ENCODE results near the gene ANKRD11. TPM values are rescaled to one million over a fixed set of nuclear protein-coding genes. Genes with fewer than 3 reads are reported as not detected.
A peak's percentile ranks its signal among the peaks of the same experiment; 100 is the strongest.
"Not testable (repeated sequence)": the region's sequence is repeated elsewhere in the genome, so short reads cannot be mapped to it uniquely, and the experiment has no call there.

Gene ANKRD11
- total RNA-seq, 1 donor from 2014 or later = 178 TPM

DNA sequence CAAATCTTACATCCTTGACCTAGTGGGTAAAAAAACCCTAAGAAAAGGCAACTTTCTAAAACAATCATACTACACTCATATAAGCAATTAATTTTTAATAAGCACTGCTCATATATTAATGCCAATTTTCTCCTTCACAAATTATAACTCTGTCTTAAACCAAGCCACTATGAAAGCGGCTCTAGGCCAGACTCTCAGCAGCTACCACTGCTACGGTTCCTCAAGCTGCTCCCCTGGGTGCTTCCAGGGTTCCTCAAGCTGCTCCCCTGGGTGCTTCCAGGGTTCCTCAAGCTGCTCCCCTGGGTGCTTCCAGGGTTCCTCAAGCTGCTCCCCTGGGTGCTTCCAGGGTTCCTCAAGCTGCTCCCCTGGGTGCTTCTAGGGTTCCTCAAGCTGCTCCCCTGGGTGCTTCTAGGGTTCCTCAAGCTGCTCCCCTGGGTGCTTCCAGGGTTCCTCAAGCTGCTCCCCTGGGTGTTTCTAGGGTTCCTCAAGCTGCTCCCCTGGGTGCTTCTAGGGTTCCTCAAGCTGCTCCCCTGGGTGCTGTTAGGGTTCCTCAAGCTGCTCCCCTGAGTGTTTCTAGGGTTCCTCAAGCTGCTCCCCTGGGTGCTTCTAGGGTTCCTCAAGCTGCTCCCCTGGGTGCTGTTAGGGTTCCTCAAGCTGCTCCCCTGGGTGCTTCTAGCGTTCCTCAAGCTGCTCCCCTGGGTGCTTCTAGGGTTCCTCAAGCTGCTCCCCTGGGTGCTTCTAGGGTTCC lies 35.8 kb downstream of the ANKRD11 start:
- DNase-seq (ENCODE audit: extremely low read depth, low read depth, low spot score) = not testable (repeated sequence)

DNA sequence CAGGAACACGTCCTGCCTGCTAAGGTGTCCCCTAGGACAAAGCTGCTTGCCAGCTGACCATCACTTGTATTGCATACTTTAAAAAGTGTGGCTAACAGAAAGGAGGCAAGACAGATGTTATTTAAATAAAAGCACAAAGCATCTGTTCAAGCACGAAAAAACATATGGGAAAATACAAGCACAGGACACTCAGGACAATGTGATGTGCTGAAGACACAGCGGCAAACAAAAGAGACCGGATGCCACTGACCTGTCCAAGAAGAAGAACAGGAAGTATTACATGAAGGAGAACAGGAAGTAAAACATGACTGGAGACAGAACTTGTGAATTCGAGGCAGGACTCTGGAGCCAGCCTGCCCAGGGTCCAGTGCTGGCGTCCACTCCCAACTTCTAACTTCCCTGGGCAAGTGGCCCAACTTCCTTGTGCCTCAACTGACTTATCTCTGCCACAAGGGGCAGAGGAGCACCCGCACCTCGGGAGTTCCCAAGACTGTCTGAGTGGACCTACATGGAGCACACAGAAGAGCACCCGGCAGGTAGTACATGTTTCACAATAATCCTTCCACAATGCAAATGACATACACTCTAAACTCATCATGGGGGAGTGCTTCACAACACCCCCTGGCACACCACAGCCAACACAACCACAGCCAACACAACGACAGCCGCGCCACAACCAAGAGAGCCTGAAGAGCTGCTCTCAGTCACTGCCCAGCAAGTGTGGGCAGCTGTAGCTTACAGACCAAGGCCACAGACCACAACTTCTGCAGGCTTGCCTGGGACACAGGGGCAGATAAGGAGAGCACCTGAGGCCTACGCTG lies 36.6 kb downstream of the ANKRD11 start:
- DNase-seq (ENCODE audit: extremely low read depth, low read depth, low spot score) = peak; percentile 18

DNA sequence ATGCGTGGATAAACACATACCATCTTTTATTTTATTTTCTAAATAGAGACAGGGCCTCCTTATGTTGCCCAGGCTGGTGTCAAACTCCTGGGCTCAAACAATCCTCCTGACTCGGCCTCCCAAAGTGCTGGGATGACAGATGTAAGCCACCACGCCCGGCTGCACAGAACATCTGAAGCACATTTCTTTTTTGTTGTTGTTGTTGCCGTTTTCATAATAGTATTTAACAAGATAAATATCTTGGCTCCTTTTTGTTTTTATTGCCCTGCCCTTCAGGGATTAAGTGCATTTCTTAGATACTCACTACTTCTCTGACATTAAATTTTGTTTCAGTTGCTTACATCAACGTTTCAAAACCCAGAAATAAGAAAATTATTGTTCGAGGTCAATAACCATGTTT lies 37.4 kb downstream of the ANKRD11 start:
- no peak for DNase-seq (ENCODE audit: extremely low read depth, low read depth, low spot score)

DNA sequence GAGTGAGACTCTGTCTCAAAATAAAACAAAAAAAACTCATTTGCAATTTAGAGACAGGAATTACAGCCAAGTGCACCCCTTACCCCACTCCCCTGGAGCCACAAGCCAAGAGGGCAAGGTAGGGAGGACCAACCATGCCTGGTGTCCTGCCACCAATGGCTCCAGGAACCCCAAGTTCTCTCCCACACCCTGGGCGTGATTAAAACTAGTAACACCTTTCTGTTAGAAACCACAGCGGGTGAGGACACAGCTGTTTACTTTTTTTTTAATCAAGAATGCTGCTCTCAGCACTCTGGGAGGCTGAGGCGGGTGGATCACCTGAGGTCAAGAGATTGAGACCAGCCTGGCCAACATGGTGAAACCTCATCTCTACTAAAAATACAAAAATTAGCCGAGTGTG lies 38.1 kb downstream of the ANKRD11 start:
- no peak for DNase-seq (ENCODE audit: extremely low read depth, low read depth, low spot score)

DNA sequence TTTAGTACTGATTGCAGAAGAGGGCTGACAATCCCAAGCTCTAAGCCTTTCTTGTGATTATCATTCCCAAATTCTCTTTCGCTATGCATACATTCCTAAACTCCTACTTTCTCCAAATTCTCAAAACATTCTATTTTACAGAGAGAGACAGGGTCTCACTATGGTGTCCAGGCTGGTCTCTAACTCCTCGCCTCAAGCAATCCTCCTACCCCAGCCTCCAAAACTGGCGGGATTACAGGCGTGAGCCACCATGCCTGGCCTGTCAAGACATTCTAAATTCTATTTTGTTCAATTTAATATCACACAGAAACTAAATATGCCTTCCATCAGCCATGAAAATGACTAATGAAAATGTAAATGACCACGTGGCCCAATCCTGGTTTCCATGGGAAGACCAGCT lies 39.8 kb downstream of the ANKRD11 start:
- no peak for DNase-seq (ENCODE audit: extremely low read depth, low read depth, low spot score)

DNA sequence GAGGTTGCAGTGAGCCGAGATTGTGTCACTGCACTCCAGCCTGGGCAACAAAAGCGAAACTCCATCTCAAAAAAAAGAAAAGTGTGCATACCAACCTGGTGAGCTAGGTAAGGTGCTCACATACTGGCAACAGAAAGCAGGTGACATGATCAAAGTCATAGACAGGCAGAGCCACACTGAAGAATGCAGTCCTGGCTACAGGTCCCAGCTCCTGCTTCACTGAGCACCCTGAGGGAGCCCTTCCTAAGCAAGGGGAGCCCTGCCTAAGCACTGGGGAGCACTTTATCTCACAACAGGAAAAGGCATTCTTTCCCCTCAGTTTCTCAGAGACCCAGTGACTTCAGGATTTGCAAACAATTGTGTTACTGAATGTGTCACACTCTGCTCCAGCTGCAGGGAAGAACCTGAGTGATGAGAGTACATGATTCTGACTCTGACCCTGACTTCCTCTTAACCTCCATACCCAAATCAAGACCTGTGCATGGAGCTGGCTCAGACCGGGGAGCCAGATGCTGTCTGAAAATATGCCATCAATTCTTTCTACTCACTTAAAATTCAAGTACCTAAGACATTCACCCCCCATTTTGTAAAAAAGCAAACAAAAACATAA lies 40.5 kb downstream of the ANKRD11 start:
- no peak for DNase-seq (ENCODE audit: extremely low read depth, low read depth, low spot score)

DNA sequence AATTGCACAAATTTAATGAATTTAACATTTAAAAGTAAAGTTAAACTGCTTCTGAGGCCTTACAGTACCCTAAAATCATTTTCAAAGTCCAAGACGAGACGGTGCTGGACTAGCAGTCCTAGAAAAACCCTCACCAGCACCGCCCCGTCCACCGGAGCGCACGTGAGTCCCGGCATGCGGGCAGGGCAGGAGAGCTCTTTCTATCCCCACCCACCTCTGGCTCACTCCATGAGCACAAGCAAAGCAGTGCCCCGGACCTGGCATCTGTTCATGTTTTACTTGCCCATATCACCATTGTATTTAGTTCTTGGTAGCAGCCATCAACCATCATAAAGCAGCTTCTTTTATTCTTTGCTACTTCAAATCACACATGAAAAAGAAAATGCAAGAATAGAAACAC lies 41.7 kb downstream of the ANKRD11 start:
- DNase-seq (ENCODE audit: extremely low read depth, low read depth, low spot score) = no peak

DNA sequence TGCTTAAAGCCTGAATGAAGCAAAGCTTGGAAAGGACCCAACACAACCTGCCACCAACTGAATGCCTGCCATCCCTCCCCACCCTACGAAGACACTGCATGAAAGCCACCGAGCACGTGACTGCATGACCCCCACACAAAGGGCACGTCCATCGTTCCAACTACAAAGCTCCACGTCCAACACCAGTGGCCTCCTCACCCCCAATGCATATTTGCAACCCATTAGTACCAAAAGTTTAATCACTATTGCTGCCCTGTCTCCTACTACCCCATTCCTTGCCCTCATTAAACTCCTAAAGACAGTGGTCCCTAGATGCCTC lies 43.4 kb downstream of the ANKRD11 start:
- no peak for DNase-seq (ENCODE audit: extremely low read depth, low read depth, low spot score)

DNA sequence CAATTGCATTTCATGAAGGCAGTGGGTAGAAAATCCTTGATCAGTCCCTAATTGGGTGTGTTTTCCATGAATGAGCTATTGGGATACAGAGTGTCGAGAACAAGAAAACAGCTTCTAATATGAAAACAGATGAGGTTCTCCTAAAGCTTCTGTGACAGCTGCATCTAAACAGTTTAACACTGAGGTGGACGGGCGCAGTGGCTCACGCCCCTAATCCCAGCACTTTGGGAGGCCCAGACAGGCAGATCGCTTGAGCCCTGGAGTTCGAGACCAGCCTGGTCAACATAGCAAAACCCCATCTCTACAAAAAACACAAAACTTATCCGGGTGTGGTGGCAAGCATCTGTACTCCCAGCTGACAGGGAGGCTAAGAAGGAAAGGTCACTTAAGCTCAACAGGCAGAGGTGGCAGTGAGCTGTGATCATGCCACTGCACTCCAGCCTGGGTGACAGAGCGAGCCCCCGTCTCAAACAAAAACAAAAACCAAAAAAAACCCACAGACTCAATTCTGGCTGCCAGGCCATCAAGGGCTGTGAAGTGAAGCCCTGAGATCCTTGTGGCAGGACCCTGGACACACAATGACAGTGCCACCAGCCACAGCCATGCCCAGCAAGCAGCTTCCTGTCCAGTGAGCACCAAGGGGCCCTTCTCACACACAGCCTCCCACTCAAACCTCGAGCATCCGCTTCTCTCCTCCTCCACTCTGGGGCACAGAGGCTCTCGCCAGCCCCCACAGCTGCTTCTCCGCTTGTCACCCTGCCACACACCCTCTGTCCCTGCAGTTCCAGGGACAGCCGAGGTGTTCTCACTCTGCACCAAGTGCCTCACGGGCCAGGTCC lies 44.0 kb downstream of the ANKRD11 start:
- DNase-seq (ENCODE audit: extremely low read depth, low read depth, low spot score) = no peak

DNA sequence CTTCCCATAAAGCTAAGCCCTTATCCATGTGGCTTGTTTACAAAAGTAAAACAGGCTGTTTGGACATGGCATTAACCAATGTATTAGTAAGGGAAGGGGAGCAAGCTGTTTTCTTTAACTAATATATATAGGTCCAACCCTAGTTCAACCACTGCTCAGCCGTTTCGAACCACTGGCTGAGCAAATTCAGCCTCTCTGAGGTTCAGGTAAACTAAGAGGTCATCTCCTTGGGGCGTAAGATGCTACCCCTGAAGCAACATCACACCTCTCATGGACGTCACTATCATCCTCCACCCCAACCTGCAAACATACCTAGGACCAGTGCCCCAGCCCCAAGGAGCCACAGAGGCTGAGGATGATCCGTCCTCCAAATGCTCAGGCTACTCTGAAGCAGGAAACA lies 45.2 kb downstream of the ANKRD11 start:
- no peak for DNase-seq (ENCODE audit: extremely low read depth, low read depth, low spot score)

DNA sequence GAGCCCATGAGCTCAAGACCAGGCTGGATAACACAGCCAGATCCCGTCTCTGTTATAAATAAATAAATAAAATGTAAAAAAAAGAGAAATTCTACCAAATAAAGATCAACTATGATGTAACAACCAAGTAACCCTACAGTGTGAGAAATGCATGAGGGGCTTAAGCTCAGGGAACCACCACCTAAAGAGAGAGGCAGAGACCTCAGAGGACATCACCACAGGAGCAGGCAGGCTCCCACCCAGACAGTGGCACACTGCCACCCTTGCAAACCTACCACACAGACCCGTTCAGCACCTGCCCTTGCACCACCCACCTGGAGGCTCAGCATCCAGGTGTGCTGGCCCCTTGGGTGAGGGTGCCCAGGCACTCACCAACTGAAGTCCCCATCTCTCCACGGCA lies 45.6 kb downstream of the ANKRD11 start:
- DNase-seq (ENCODE audit: extremely low read depth, low read depth, low spot score) = no peak

DNA sequence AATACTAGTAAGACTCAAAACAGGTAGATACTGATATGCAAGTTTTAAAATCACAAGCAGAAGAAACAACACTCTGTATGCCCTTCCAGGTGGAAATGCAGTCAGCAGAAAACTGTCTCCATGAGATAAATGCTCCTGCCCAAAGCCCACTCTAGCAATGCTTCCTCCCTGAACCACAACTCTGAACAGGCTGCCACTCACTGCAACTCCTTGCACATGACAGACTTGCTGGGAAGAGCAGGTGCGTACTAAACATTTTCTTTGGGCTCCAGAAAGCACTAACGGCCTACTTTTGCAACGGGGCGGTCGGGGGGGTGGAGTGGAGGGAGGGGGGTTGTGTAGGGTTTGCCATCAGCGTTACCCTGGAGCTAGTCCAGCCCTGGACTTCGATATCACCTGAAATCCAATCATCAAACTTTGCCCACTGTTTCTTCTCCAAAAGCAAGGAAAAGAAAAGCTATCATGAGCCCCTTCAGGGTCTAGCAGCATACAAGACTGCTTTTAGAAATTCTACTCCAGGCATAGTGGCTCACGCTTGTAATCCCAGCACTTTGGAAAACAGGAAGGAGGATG lies 46.1 kb downstream of the ANKRD11 start:
- DNase-seq (ENCODE audit: extremely low read depth, low read depth, low spot score) = no peak

DNA sequence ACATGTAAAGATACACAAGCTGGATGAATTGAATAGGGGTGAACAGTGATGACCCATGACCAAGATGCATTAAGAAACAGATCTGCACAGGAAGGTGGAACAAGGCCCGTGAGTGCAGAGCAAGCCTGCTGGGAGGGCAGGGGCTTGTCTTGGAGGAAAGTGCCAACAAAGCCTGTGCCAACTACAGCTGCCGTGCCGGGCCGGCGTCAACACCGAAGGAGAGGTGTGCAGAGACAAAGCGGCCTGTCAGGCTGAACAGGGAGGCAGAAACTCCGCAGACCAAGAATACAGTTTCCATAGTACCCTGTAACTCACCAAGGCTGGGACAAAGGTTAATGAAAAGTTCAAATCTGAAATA lies 46.7 kb downstream of the ANKRD11 start:
- DNase-seq (ENCODE audit: extremely low read depth, low read depth, low spot score) = no peak

DNA sequence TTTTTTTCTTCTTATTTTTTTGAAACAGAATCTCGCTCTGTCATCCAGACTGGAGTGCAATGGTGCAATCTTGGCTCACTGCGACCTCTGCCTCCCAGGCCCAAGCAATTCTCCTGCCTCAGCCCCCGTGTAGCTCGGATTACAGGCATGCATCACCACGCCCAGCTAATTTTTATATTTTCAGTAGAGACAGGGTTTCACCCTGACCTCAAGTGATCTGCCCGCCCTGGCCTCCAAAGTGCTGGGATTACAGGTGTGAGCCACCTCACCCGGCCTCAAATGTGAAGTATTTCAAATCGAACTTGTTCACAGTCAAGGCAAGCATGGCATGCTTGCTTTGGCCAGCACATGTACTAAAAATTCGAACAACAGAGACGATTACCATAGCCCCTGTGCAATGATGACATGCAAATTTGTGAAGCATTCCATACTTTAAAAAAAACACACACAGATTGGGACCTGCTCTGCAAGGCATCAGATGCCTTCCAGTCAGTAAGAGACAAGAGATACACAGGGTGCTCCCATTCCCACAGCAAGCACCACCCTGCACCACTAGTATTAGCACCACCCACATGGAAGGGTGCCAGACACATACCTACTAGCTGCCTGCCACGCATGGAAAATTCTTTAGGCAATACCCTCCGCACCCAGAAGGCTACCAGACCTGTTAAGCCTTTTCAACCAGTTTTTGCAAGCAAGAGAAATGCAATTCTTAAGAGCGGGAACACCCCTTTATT lies 47.2 kb downstream of the ANKRD11 start:
- DNase-seq (ENCODE audit: extremely low read depth, low read depth, low spot score) = no peak

DNA sequence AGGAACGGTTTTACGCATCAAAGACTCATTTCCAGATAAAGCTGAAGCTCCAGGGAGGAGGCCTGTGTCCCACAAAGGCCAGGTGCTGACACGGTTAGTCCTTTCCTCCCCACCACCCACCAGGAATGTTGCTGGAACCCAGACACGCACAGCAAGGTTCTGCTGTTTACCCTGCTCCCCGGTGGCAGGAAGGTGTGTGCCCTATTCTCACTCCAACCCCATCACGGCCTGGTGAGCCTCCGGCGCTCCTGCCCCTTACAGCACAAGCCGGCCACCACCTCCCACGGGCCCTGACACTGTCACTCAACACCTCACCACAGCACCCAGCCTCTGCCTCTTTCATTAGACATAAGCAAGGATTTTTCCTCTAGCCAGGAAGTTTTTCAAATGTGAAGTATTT lies 47.8 kb downstream of the ANKRD11 start:
- DNase-seq (ENCODE audit: extremely low read depth, low read depth, low spot score) = no peak

DNA sequence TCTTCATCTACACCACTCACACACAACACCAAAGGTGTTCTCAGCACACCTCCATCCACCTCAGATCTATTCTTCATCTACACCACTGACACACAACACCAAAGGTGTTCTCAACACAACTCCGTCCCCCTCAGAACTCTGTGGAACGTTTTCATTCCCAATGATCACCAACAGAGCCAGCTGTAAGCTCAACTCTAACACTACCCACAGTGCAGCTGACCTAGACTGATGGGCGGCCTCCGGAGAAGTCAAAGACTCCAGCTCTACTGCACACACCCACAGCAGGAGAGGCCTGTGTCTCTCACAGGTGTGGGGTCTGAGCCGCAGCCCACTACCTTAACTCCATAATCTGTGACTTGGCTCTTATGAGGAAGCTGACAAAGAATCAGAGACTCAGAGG lies 50.7 kb downstream of the ANKRD11 start:
- DNase-seq (ENCODE audit: extremely low read depth, low read depth, low spot score) = no peak

DNA sequence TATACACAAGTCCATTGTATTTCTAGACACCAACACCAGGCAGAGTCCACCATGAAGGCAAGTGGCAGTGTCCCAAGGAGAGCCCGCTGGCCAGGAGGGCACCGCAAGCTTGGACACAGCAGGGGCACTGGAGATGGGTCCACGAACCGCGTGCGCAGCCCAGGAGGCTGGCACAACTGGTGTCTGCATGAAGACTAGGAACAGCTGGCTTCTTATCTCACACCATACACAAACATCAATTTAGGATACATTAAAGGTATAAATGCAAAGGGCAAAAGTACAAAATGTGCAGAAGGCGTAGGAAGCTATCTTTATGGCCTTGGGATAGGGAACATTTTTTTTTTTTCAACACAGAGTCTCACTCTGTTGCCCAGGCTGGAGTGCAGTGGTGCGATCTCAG lies 52.4 kb downstream of the ANKRD11 start:
- no peak for DNase-seq (ENCODE audit: extremely low read depth, low read depth, low spot score)

DNA sequence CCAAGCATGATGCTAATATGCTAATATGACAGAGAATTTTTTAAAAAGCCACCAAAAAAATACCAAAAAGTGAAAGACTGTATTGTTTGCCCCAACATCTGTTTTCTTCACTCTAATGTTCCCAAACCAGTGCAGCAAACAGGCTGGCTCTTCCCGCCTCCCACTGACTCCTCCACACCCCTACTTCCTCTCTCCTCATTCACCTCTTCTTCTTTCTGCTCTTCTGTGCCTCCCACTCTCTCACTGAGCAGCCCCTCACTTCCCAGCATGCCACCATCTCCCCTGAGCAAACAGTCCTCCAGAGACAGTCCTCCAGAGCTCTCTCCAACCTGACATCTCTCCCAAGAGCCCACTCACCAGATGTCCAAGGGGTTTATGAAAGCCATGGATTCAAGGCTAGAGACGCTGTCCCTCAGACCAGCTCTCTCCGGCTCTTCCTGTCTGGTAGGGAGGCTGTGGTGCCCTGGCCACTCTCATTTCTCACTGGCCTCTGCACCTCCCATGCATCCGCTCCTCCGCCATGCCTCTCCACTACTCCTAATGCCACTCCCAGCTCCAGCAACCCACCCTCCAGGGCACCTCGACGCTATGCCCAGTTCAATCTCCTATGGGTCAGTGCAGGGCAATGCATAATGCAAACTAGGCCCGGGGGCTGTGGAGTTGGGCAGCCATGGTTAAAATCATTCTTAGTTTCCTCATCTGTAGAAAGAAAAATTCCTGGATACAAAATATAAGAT lies 52.9 kb downstream of the ANKRD11 start:
- no peak for DNase-seq (ENCODE audit: extremely low read depth, low read depth, low spot score)

DNA sequence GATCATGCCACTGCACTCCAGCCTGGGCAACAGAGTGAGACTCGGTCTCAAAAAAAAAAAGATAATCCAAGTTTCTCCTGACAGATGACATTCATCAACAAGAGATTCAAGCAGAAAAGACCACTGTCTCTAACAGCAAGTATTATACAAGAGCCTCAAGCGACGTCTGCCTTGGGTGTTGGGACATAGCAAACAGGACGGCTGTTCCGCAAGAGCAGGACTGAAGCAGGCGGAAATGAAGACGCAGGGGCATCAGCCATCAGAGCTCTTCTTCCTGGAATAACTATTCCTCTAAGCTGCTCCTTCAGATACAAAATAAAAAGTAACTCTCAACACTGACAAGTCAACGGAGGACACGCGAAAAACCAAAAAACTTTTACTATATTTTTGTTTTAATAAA lies 54.0 kb downstream of the ANKRD11 start:
- DNase-seq (ENCODE audit: extremely low read depth, low read depth, low spot score) = no peak
